HG03064 (cell line): ENCODE data around the gene MTFR1L.

Experiments
- ATAC-seq: cut with Tn5 transposase; IDR thresholded peaks from one replicate; pipeline ENCODE4 v1.9.1; 2021; ENCODE audit warnings: low read depth; ENCODE audit not compliant: unreplicated experiment

MTFR1L gene

DNA sequence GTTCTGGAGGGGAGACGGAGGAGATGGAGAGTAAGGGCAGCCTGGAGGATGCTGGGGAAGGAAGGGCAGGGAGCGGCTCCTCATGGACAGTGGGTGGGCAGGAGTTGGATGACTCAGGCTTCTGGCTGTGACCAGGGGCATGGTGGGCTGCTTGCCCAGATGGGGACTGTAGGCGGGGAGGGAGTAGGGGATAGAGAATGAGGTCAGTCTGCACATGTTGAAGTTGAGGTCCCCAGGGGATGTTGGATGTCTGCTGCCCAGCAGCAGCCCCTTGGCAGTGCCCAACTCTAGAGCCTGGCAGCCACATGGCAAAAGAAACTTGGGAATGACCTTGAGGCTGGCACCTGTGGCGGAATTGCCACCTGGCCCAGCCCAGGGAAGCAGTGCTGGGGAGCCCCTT, 13.3 kb upstream of the MTFR1L start:
- no peak for ATAC-seq

DNA sequence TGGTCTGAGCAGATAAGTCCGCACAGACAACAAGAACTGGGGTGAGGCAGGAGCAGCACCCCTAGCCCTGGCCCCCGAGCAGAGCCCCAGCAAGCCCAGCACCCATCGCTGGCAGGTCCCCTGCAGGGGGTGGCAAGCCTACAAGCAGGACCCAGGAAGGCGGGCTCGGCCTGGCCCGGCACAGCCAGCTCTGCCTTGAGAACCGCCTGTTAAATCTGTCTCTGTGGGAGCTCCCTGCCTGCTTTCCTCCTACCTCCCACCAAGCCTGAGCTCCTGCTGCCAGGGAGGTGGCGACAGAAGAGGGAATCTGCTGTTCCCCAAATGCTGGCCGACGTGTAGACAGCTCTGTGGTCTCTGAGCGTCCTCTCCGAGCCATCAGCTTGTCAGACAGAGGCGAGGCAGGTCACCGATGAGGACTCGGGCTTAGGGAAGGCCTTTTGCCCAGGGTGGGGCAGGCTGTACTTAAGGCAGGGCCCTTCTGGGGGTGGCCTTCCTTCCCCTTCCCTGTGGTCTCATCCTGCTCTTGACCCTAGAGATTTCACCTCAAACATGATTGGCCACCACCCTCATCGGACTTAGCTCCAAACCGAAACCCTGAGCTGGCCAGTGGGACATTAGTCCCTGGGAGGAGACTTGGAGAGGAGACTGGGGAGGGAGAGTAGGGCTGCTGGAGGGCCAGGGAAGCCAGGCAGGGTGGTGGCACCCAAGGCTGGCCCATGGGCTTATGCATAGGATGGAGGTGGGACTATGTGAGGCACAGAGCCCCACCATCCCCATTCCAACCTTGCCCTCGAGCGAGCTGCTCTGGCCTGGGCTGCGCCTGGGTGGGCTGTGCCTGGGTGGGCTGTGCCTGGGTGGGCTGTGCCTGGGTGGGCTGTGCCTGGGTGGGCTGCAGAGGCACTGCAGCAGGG, 12.0 kb upstream of the MTFR1L start:
- ATAC-seq = no peak

DNA sequence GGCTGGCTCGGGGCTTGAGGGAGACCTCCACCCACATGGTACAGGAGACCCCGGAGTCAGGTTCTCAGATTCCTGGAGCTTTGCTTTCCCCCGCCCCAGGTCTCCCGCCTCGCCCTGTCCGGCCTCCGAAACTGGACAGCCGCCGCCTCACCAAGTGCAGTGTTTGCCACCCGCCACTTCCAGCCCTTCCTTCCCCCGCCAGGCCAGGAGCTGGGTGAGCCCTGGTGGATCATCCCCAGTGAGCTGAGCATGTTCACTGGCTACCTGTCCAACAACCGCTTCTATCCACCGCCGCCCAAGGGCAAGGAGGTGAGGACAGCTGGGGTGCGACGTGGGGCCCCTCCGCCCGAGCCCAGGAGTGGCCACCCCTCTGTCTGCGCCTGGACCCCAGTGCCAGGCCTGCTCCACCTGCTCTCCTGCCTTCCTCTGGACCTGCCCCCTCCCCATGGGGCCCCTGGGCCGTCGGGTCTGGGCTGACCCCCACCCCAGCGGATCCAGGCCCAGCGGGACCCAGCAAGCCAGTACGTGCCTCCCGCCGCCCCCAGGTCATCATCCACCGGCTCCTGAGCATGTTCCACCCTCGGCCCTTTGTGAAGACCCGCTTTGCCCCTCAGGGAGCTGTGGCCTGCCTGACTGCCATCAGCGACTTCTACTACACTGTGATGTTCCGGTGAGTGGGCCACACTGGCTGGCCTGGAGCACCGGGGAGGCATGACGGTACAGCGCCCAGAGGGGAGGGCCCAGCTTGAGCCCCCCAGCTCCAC, 11.1 kb upstream of the MTFR1L start:
- ATAC-seq = no peak

DNA sequence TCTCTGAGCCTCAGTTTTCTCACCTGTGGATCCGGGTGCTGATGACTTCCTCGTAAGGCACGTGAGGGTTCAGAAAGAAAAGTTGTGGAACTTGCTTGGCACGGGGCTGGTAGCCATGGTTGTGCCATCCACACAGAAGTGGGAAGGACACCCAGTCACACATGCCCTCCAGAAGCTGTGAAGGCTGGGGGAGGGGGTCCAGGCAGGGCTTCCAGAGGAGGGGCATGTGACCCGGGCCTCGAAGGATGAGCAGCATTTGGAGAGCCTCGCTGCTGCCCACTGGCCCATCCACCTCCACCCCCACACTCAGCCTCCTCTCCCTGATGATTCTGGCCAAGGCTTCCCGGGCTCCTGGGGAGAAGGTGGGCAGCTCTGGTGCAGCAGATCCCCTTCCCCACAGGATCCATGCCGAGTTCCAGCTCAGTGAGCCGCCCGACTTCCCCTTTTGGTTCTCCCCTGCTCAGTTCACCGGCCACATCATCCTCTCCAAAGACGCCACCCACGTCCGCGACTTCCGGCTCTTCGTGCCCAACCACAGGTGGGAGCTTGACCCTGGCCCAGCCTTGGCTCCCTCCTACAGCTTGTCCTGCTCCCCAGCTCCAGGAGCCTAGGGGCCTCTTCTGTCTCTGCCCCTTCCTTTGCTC, 10.3 kb upstream of the MTFR1L start:
- no peak for ATAC-seq

DNA sequence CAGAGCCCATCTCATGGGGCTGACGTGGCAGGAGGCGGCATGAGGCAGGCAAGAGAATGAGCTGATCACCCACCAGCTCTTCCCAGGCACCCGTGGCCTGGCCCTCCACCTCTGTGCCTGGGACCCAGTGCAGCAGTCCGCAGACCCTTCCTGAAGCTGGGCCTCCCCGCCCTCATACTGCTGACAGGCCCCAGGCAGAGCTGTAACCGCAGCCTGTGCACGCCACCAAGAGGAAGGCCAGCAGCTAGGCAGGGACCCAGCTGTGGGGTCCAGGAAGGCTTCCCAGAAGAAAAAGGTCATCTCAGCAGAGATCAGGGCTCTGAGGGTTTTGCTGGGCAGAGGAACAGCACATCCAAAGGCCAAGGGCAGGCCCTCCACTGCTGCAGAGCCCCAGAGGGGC, 9.8 kb upstream of the MTFR1L start:
- no peak for ATAC-seq

DNA sequence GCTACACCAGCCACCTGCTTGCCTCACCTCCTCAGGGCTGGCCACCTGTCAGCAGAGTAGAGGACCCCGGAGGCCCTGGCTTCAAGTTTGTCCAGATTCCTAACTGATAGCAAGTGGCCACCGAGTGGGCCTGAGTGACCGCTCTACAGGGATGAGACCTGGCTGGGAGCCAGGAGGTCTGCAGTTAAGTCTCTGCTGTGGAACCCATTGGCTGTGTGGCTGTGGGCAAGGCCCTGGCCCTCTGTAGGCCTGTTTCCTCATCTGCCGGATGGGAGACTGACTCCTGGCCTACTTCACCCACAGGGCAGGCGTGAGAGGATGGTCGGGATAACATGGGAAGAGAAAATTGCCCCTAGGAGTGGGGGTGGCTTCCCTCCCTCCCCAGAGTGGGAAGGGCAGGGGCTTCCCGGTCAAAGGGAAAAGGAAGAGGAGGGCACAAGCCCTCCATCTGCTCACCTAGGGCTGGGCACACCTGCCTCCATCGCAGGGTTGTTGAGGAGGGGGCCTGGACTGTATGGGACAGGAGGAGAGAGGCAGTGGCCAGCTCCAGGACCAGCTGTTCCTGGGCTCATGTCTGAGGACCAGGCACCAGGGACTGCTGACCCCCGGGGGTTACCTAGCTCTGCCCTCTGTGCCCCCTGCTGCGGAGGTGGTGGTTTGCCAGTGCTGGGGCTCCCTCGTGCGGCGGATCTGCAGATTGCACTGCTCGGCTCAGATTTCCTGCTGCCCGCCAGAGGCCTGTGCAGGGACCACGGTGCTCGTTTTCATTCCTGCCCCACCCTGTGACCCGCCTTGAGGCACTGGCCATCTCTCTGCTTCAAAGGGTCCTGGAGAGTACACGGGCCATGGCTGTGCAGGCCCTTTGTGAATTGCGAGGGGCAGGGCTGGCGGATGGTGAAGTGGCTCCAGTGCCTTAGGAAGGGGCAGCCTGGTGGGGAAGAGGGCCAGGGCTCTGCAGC, 9.1 kb upstream of the MTFR1L start:
- ATAC-seq = no peak

DNA sequence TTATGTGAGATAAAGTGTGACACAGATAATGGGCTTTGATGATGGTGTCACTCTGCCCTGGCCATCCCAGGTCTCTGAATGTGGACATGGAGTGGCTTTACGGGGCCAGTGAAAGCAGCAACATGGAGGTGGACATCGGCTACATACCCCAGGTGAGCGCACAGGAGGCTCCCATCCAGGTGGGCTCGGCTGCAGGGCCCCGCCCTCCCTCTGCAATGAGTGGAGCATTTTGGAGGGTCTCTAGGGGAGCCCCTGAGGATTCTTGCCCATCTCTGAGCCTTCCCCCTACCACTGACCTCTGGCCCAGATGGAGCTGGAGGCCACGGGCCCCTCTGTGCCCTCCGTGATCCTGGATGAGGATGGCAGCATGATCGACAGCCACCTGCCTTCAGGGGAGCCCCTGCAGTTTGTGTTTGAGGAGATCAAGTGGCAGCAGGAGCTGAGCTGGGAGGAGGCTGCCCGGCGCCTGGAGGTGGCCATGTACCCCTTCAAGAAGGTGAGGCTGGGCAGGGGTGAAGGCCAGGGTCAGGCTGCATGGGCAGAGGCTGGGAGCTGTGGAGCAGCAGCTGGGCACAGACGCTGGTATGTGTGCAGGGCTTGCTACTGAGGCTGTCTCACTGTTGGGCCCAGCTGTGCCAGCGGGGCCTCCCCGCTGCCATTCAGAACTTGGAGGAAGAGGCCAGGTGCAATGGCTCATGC, 8.2 kb upstream of the MTFR1L start:
- no peak for ATAC-seq

DNA sequence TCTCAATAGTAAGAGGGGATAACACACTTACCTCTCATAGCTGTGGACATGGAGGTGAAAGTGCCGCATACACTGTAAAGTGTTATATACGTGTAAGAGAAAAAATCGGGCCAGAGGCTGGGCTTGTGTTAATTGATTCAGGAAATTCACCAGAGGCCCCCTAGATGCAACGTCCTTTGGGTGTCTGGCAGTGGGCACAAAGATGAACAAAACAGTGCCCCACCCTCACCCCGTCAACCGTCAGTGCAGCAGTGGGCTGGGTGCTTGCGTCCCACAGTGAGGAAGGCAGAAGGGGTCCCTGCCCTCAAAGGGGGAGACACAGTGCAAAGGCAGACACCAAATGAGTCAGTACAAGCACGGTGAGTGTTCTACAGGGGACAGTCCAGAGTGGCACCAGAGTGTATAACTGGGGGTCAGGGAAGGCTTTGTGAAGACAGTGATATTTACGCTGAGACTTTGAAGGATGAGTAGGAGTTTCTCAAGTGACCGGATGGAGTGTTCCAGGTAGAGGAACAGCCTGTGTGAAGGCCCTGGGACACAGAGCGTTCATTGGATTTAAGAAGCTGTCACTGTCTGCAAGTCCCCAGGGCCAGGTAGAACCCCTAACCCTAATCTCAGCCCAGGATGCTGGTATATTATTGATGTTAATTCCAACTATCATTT, 6.6 kb upstream of the MTFR1L start:
- ATAC-seq = no peak

DNA sequence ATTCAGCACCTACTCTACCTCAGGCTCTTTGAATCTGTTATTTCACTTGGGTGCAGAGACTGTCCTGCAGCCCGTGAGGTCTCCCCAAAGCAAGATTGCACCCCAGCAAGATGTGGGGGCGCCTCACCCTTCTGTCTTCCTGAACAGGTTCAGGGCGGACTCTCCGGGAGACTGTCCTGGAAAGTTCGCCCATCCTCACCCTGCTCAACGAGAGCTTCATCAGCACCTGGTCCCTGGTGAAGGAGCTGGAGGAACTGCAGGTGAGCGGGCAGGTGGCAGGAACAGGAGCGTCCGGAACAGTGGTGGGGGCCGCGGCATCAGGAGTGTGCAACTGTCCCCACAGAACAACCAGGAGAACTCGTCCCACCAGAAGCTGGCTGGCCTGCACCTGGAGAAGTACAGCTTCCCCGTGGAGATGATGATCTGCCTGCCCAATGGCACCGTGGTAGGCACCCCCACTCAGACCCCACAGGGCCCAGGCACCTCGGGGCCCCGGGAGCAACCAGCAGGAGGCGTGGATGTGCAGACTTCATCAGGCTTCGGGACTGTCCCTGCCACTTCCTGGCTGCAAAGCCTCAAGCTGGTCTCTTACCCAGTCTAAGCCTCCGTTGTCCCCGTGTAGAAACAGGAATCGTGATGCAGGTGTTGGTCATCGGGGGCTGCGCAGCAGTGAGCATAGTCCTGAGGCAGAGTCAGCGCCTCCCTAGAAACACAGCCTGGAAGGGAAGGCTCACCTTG, 5.9 kb upstream of the MTFR1L start:
- ATAC-seq = no peak

DNA sequence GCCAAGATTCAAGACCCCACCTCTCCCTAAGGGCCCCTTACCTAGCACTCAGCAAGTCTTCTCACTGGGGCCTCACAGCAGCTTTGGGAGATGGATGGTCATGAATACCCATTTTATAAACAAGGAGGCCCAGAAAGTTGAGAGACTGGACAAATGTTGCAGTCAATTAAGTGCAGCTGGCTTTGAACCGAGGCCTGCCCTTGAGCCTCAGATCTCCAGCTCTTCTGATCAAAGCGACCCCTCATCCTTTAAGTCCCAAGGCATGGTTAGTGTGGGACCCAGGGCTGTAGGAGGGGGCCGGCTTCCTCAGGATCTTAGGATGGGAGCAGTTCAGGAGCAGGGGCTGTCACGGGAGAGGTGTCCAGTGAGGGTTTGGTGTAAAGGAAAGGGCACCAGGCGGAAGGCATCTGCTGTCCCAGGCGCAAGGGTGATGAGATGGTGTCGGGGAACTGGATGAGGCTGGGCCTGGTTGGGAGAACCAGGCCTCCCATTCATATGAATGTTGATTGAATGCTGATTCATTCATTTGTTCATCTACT, 5.1 kb upstream of the MTFR1L start:
- no peak for ATAC-seq

DNA sequence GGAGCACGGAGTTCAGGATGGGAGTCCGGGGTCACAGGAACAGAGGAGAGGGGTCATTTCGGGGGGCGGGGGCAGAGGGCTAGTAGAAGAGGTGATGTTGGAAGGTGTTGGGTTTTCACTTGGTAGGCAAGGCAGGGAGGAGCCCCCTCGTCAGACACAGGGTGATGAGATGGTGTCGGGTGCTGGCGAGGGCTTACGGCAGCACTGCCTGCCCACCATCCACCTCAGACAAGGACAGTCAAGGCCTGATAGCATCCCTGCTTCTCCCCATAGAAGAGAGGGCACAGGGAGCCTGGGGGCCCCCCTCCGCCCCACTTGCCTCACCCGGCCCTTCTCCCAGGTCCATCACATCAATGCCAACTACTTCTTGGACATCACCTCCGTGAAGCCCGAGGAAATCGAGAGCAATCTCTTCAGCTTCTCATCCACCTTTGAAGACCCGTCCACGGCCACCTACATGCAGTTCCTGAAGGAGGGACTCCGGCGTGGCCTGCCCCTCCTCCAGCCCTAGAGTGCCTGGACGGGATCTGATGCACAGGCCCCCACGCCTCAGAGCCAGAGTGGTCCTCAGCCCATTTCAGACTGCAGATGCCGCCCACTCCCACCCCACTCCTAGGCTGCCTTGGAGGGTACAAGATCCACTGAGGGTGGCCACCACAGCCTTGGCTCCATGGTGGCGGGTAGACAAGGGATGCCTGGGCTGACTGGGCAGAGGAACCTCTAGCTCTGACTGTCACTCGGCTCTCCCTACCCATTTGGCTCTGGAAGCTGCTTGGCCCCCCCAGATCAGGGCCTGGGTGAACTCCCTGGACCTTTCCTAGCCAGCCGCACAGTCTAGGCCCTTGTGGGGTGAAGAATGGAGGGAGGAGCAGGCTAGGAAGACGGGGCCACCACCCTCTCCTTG, 4.3 kb upstream of the MTFR1L start:
- ATAC-seq = no peak

DNA sequence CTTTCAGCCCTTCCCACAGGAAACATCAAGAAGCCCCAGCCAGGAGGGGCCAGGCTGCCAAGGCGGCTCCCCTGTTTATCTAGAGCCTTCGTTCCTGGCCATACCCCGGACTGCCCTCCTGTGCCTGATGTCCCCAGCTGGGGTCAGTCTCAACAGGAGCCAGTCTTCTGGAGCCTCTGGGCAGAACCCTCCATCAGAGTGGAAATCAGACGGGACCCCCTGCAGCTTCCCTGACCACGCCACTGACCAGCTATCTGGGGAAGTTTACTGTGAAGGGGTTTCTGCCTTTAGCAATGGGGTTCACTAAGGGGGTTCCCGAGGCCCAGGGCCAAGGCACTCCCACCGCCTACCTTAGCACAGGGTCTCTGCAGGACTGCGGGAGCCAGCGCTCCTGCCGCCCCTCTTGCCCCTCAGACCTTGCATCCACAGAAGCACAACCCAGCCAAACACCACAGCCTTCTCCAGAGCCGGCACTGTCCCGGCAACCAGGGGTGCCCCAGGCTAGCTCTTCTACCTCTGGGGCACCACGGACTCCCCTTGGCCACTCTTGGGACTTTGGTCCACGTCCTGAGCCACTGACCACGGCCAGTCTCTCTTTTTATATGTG, 3.5 kb upstream of the MTFR1L start:
- no peak for ATAC-seq

DNA sequence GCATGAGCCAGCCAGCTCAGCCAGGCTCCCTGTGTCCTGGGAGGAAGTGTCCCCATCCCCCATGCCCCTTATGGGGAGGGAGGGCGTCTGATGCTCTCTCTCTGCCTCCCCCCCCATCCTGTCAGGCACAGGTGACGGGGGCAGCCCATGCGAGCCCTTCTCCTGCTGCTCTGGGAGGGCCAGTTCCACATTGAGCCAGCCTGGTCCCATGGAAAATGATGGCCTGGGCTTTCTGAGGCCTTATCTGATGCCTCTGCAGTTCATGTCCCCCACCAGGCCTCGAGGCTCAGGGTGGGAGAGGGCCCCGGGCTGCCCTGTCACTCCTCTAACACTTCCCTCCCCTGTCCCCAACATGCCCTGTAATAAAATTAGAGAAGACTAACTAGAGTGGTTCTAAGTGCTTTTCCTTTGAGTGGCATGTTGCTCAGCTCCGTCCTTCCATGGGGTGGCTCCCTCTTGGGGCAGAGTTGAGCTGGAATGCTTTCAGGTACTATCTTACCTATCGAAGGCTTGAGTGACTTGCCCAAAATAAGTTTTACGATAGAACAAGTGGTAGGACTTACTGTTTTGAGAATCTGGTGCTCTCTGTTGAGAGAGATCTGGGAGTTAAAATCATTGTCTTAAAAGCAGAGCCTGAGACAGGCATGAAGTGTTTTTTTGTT, 1.8 kb upstream of the MTFR1L start:
- no peak for ATAC-seq

DNA sequence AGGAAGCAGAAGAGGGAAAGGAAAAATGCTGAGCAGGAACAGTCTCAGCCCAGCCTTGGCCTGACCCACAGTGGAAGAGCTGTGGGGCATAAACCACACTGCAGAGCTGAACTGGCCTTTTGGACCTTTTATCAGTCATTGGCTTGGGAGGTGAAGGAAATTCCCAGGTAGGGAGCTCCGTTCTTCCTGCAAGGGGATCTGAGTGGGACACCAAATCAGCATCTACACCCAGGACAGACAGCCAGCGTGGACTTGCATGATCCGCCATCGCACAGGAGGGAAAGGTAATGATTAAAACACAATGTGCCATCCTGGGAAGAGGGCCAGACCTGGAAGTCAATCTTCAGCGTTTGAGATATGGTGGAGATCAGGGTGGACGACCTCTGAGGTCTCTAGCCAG, 1.2 kb upstream of the MTFR1L start:
- ATAC-seq = no peak

DNA sequence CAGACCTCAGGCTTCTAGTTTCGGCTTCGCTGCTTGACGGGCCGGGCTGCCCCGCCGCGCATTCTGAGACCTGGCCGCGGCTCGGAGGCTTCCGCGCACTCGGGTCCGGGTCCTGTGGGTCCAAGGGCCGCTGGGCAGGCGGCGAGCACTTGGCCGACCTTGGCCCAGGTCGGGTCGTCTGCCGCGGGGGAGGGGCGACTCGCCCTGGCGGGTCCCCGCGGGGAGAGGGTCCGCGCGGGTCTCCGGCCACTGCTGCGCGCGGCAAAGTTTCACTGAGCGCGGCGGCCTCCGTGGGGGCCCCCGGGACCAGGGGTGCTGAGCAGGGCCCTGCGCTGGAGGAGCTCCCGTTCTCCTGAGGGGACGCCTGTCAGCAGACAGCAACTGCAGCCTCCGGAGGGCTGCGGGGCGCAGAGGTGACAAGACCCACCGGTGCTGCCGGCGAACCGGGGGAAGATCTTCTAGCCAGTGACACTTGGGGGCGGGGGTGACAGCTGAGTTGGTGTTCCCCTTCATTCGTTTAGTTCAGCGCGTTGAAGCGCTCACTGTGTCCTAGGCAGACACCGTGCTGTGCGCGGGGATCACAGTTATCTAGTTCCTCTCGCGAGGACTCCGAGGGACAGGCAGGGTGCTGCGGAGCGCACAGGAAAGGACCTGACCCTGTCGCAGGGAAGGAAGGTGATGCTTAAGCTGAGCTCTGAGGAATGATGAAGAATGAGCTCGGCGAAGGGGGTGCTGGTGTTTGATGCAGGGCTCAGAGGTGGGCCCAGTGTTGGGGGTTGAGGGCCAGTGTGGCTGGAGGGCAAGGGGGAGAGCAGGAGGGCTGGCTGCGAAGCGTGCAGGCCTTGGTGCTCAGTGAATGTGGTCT, 725 bp downstream of the MTFR1L start:
- peak; percentile 56 for ATAC-seq
